H9 (cell line): ENCODE data around the gene ITIH2. TPM values are rescaled to one million over a fixed set of nuclear protein-coding genes. Genes with fewer than 3 reads are reported as not detected.

ENCODE experiments used
- DNase-seq: peaks from one replicate; pipeline ENCODE4 v3.0.0-alpha.2; 2017
- H2AFZ ChIP-seq: one replicate; pipeline ENCODE4 v1.6.1; 2013; ENCODE audit warnings: mild to moderate bottlenecking, low read length, control low read depth, moderate library complexity
- H2AK5ac ChIP-seq: 2 replicates; pipeline ENCODE4 v1.6.1; 2013; ENCODE audit warnings: low read length, control low read depth, mixed read lengths; ENCODE audit not compliant: insufficient read length
- H2BK120ac ChIP-seq: one replicate; pipeline ENCODE4 v1.6.1; 2013; ENCODE audit warnings: low read depth, mild to moderate bottlenecking, low read length, control low read depth, inconsistent platforms; ENCODE audit not compliant: poor library complexity, severe bottlenecking
- H2BK12ac ChIP-seq: 2 replicates; pipeline ENCODE4 v1.6.1; 2013; ENCODE audit warnings: low read length, control low read depth, mixed read lengths, low read depth; ENCODE audit not compliant: insufficient read length
- H2BK15ac ChIP-seq: 2 replicates; pipeline ENCODE4 v1.6.1; 2013; ENCODE audit warnings: low read depth, low read length, control low read depth
- H2BK20ac ChIP-seq: one replicate; pipeline ENCODE4 v1.6.1; 2013; ENCODE audit warnings: low read depth, mild to moderate bottlenecking, low read length, control low read depth, inconsistent platforms; ENCODE audit not compliant: poor library complexity, severe bottlenecking
- H2BK5ac ChIP-seq: 2 replicates; pipeline ENCODE4 v1.6.1; 2013; ENCODE audit warnings: low read length, control low read depth, mixed read lengths; ENCODE audit not compliant: insufficient read length
- H3K14ac ChIP-seq: 2 replicates; pipeline ENCODE4 v1.6.1; 2013; ENCODE audit warnings: low read length, control low read depth; ENCODE audit not compliant: insufficient read depth
- H3K18ac ChIP-seq: 2 replicates; pipeline ENCODE4 v1.6.1; 2013; ENCODE audit warnings: low read depth, mild to moderate bottlenecking, mixed read lengths, low read length, control low read depth; ENCODE audit not compliant: insufficient read length
- H3K23ac ChIP-seq: 2 replicates; pipeline ENCODE4 v1.6.1; 2013; ENCODE audit warnings: low read length, control low read depth, mixed read lengths, low read depth; ENCODE audit not compliant: insufficient read length
- H3K23me2 ChIP-seq: 2 replicates; pipeline ENCODE4 v1.6.1; 2013; ENCODE audit warnings: low read depth, mild to moderate bottlenecking, mixed read lengths, low read length, control low read depth; ENCODE audit not compliant: insufficient read length, poor library complexity, severe bottlenecking
- H3K27ac ChIP-seq: 2 replicates; pipeline ENCODE4 v1.5.1; 2013; ENCODE audit warnings: low read length, control low read depth, mixed read lengths, low read depth; ENCODE audit not compliant: insufficient read length
- H3K27me3 ChIP-seq: 2 replicates; pipeline ENCODE4 v1.6.1; 2013; ENCODE audit warnings: low read length, control low read depth, inconsistent platforms; ENCODE audit not compliant: insufficient read depth
- H3K4ac ChIP-seq: 2 replicates; pipeline ENCODE4 v1.6.1; 2013; ENCODE audit warnings: low read depth, mild to moderate bottlenecking, control low read depth, inconsistent platforms, low read length, moderate library complexity
- H3K4me1 ChIP-seq: 2 replicates; pipeline ENCODE4 v1.6.1; 2013; ENCODE audit warnings: low read length, control low read depth, inconsistent platforms; ENCODE audit not compliant: insufficient read depth
- H3K4me2 ChIP-seq: 2 replicates; pipeline ENCODE4 v1.6.1; 2013; ENCODE audit warnings: low read length, control low read depth, mixed read lengths; ENCODE audit not compliant: insufficient read length, insufficient read depth
- H3K56ac ChIP-seq: 2 replicates; pipeline ENCODE4 v1.6.1; 2013; ENCODE audit warnings: low read depth, mild to moderate bottlenecking, mixed read lengths, low read length, control low read depth; ENCODE audit not compliant: insufficient read length
- H3K79me1 ChIP-seq: 2 replicates; pipeline ENCODE4 v1.6.1; 2013; ENCODE audit warnings: low read depth, mild to moderate bottlenecking, moderate library complexity, low read length, control low read depth, inconsistent platforms; ENCODE audit not compliant: insufficient read depth, poor library complexity, severe bottlenecking
- H3K79me2 ChIP-seq: 2 replicates; pipeline ENCODE4 v1.6.1; 2013; ENCODE audit warnings: low read length, control low read depth, inconsistent platforms; ENCODE audit not compliant: insufficient read depth
- H3K9ac ChIP-seq: 2 replicates; pipeline ENCODE4 v1.6.1; 2013; ENCODE audit warnings: low read length, control low read depth, mixed read lengths; ENCODE audit not compliant: insufficient read length; ENCODE audit errors: extremely low read depth
- H3K9me3 ChIP-seq: one replicate; pipeline ENCODE4 v1.6.1; 2013; ENCODE audit warnings: low read depth, low read length, inconsistent platforms; ENCODE audit not compliant: control insufficient read depth
- H3T11ph ChIP-seq: one replicate; pipeline ENCODE4 v1.6.1; 2013; ENCODE audit warnings: mild to moderate bottlenecking, low read length, control low read depth, inconsistent platforms
- H4K20me1 ChIP-seq: one replicate; pipeline ENCODE4 v1.6.1; 2013; ENCODE audit not compliant: control insufficient read depth, insufficient read length, insufficient read depth
- H4K5ac ChIP-seq: 2 replicates; pipeline ENCODE4 v1.6.1; 2013; ENCODE audit warnings: low read depth, mild to moderate bottlenecking, mixed read lengths, low read length, control low read depth; ENCODE audit not compliant: insufficient read length
- H4K8ac ChIP-seq: replicated peaks from 2 replicates; pipeline ENCODE4 v1.6.1; 2013; ENCODE audit warnings: low read length, control low read depth, mixed read lengths, low read depth; ENCODE audit not compliant: insufficient read length
- H4K91ac ChIP-seq: 2 replicates; pipeline ENCODE4 v1.6.1; 2013; ENCODE audit warnings: low read depth, mild to moderate bottlenecking, moderate library complexity, mixed read lengths, low read length, control low read depth; ENCODE audit not compliant: insufficient read length
- H3K27ac Mint-ChIP-seq, 3 experiments: 2 replicates in 2 of 3; 3 replicates in 1 of 3; pipeline ENCODE4 v1.8.0; 2020 to 2021; ENCODE audit warnings: mixed read lengths in 3 of 3, mild to moderate bottlenecking in 1 of 3, moderate library complexity in 1 of 3
- H3K27me3 Mint-ChIP-seq: 2 replicates; pipeline ENCODE4 v1.8.0; 2021; ENCODE audit warnings: low read depth, mild to moderate bottlenecking, moderate library complexity, mixed read lengths
- H3K36me3 Mint-ChIP-seq, 3 experiments: 2 replicates in 2 of 3; 3 replicates in 1 of 3; pipeline ENCODE4 v1.8.0; 2020 to 2021; ENCODE audit warnings: low read depth in 3 of 3, mixed read lengths in 3 of 3; ENCODE audit not compliant: insufficient read depth in 1 of 3
- H3K4me1 Mint-ChIP-seq, 2 experiments: 2 replicates each; pipeline ENCODE4 v1.8.0; 2020; ENCODE audit warnings: mixed read lengths in 2 of 2
- H3K4me3 Mint-ChIP-seq, 2 experiments: 2 replicates in 1 of 2; 3 replicates in 1 of 2; pipeline ENCODE4 v1.8.0; 2020 to 2021; ENCODE audit warnings: mild to moderate bottlenecking in 2 of 2, mixed read lengths in 2 of 2, moderate library complexity in 1 of 2
- H3K9me3 Mint-ChIP-seq, 2 experiments: 2 replicates in 1 of 2; 3 replicates in 1 of 2; pipeline ENCODE4 v1.8.0; 2020; ENCODE audit warnings: mild to moderate bottlenecking in 2 of 2, mixed read lengths in 2 of 2, moderate library complexity in 1 of 2
- WGBS: extraction: QIAGEN DNeasy Blood & Tissue Kit; methylation state at CpG from one replicate; pipeline ENCODE4 v1.1.7; 2013; ENCODE audit warnings: missing lambda C conversion rate, low lambda C conversion rate, mixed read lengths; ENCODE audit not compliant: insufficient read length; ENCODE audit errors: extremely low coverage; 5-methylcytosine and 5-hydroxymethylcytosine counted together
- total RNA-seq: library from RNA; stranded (reverse); gene quantifications from 2 replicates; pipeline ENCODE4 v1.2.1, GENCODE V29; 2021
- TF ChIP-seq, protein P1 (sequence below): fragments of 200-600 bp; sonication (generic); conservative IDR thresholded peaks from 3 replicates; pipeline ENCODE4 v1.8.0; 2021; ENCODE audit warnings: antibody characterized with exemption, mild to moderate bottlenecking

Gene ITIH2
- total RNA-seq, 1 experiment from 2014 or later, result not detected

- H2BK20ac ChIP-seq, result no peak overlapping the region
- Mint-ChIP-seq H3K9me3 (no peaks in the 10 kb centered on the region), H3K4me1 (no peaks in the 10 kb centered on the region), H3K27me3 (no peaks in the 10 kb centered on the region), H3K27ac (no peak overlapping the region), H3K36me3 (peaks cover 34 to 74% (median 74%) of the 10 kb centered on the region in 3 experiments), H3K4me3 (no peak overlapping the region)
- H3K23ac ChIP-seq, result no peak overlapping the region
- no peaks in the 10 kb centered on the region for H4K20me1 ChIP-seq
- peak; percentile 40 for DNase-seq
- no peak overlapping the region for H3K9ac ChIP-seq
- no peak overlapping the region for H2BK120ac ChIP-seq
- H3K18ac ChIP-seq, result no peak overlapping the region
- H3K23me2 ChIP-seq, result no peaks in the 10 kb centered on the region
- H4K8ac ChIP-seq, result no peak overlapping the region
- no peak overlapping the region for H3K56ac ChIP-seq
- H3K79me2 ChIP-seq, result no peaks in the 10 kb centered on the region
- H3K4ac ChIP-seq, result no peak overlapping the region
- no peak overlapping the region for H2AFZ ChIP-seq
- no peak overlapping the region for H4K91ac ChIP-seq
- H2BK15ac ChIP-seq, result no peak overlapping the region
- no peaks in the 10 kb centered on the region for H3K4me1 ChIP-seq
- H3T11ph ChIP-seq, result no peak overlapping the region
- no peak overlapping the region for H3K14ac ChIP-seq
- no peak overlapping the region for H2BK12ac ChIP-seq
- no peaks in the 10 kb centered on the region for H3K27me3 ChIP-seq
- H2AK5ac ChIP-seq, result no peak overlapping the region
- H2BK5ac ChIP-seq, result no peak overlapping the region
- H3K27ac ChIP-seq, result no peak overlapping the region
- WGBS, result no CpG with 5 or more reads among the region's 7 CpGs
- no peak overlapping the region for H4K5ac ChIP-seq
- H3K79me1 ChIP-seq, result no peaks in the 10 kb centered on the region
- no peak overlapping the region for H3K4me2 ChIP-seq
- TF ChIP-seq, protein P1, sequence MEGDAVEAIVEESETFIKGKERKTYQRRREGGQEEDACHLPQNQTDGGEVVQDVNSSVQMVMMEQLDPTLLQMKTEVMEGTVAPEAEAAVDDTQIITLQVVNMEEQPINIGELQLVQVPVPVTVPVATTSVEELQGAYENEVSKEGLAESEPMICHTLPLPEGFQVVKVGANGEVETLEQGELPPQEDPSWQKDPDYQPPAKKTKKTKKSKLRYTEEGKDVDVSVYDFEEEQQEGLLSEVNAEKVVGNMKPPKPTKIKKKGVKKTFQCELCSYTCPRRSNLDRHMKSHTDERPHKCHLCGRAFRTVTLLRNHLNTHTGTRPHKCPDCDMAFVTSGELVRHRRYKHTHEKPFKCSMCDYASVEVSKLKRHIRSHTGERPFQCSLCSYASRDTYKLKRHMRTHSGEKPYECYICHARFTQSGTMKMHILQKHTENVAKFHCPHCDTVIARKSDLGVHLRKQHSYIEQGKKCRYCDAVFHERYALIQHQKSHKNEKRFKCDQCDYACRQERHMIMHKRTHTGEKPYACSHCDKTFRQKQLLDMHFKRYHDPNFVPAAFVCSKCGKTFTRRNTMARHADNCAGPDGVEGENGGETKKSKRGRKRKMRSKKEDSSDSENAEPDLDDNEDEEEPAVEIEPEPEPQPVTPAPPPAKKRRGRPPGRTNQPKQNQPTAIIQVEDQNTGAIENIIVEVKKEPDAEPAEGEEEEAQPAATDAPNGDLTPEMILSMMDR, result peak; percentile 63
- H3K9me3 ChIP-seq, result no peaks in the 10 kb centered on the region
Measured at GRCh38 chr10:7756360-7756992, 53.4 kb downstream of the ITIH2 start.
